SK-N-SH treated with all-trans-retinoic acid at 6 μM for 48 hours (cell line): ENCODE measurements around the gene DENND5A.

Source experiments
- GLIS3 ChIP-seq: fragments of 250-450 bp; sonication (Bioruptor Pico); IDR thresholded peaks from 2 replicates; pipeline ENCODE4 v1.5.0; 2020; ENCODE audit warnings: mild to moderate bottlenecking, moderate library complexity
- ZNF565 ChIP-seq: fragments of 450-650 bp; formaldehyde crosslinking; conservative IDR thresholded peaks from 2 replicates; pipeline ENCODE4 v1.5.0; 2020; ENCODE audit warnings: low read depth, mild to moderate bottlenecking, moderate library complexity
- TF ChIP-seq, protein P1 (sequence below): fragments of 250-450 bp; sonication (Bioruptor Pico); IDR thresholded peaks from 2 replicates; pipeline ENCODE4 v1.8.0; 2020; ENCODE audit warnings: mild to moderate bottlenecking, moderate library complexity, borderline replicate concordance

- TF ChIP-seq GLIS3 (CRISPR knock-in tag) (no peak), ZNF565 (CRISPR knock-in tag) (no peak)
- TF ChIP-seq, protein P1, sequence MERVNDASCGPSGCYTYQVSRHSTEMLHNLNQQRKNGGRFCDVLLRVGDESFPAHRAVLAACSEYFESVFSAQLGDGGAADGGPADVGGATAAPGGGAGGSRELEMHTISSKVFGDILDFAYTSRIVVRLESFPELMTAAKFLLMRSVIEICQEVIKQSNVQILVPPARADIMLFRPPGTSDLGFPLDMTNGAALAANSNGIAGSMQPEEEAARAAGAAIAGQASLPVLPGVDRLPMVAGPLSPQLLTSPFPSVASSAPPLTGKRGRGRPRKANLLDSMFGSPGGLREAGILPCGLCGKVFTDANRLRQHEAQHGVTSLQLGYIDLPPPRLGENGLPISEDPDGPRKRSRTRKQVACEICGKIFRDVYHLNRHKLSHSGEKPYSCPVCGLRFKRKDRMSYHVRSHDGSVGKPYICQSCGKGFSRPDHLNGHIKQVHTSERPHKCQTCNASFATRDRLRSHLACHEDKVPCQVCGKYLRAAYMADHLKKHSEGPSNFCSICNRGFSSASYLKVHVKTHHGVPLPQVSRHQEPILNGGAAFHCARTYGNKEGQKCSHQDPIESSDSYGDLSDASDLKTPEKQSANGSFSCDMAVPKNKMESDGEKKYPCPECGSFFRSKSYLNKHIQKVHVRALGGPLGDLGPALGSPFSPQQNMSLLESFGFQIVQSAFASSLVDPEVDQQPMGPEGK (CRISPR knock-in tag) = no peak
Observed at GRCh38 chr11:9090488-9091043, 174.6 kb downstream of the DENND5A start.
